Stomach (tissue), 9 donors: Measurements from ENCODE around the gene HOXD4. TPM values are rescaled to one million over a fixed set of nuclear protein-coding genes. Genes with fewer than 3 reads are reported as not detected.
A peak's percentile ranks its signal among the peaks of the same experiment; 100 is the strongest.

Experiments
- DNase-seq, 2 donors: peaks; one replicate each; pipeline versions ENCODE4 v3.0.0 to v3.0.0-alpha.2; 2013 to 2019
- H3K27ac ChIP-seq, 5 donors: fragments of 200-600 bp in 4 of 5; sonication (generic) in 4 of 5; one replicate each; pipeline ENCODE4 v1.5.1; 2013 to 2019; ENCODE audit warnings: mild to moderate bottlenecking in 1 of 5, moderate library complexity in 1 of 5
- H3K27me3 ChIP-seq, 3 donors: fragments of 200-600 bp; sonication (generic); one replicate each; pipeline ENCODE4 v1.5.1; 2017 to 2019; ENCODE audit warnings: mixed run types in 1 of 3
- H3K36me3 ChIP-seq, 4 donors: fragments of 200-600 bp; sonication (generic); 1 replicate in 3 of 4; 2 replicates in 1 of 4; pipeline ENCODE4 v1.5.1; 2016 to 2019
- H3K4me1 ChIP-seq, 4 donors: fragments of 200-600 bp; sonication (generic); one replicate each; pipeline ENCODE4 v1.5.1; 2016 to 2019
- H3K4me3 ChIP-seq, 4 donors: fragments of 200-600 bp; sonication (generic) in 3 of 4; one replicate each; pipeline ENCODE4 v1.5.1; 2016 to 2019; ENCODE audit warnings: mild to moderate bottlenecking in 1 of 4
- H3K9me3 ChIP-seq, 4 donors: fragments of 200-600 bp; sonication (generic); one replicate each; pipeline ENCODE4 v1.5.1; 2016 to 2019
- EP300 ChIP-seq: sonication (generic); formaldehyde crosslinking; IDR thresholded peaks from one replicate; pipeline ENCODE4 v1.6.1; 2017; ENCODE audit warnings: antibody characterized with exemption
- POLR2A ChIP-seq, 4 donors: fragments of 450-650 bp; IDR thresholded peaks; one replicate each; pipeline ENCODE4 v1.6.1; 2016; ENCODE audit warnings: antibody characterized with exemption in 4 of 4, control low read depth in 2 of 4, mild to moderate bottlenecking in 1 of 4, moderate library complexity in 1 of 4
- POLR2AphosphoS5 ChIP-seq, 3 donors: sonication (generic); formaldehyde crosslinking; IDR thresholded peaks; one replicate each; pipeline ENCODE4 v1.6.1; 2016; ENCODE audit warnings: antibody characterized with exemption in 3 of 3
- WGBS, 5 donors: extraction: QIAGEN DNeasy Blood & Tissue Kit in 3 of 5; methylation state at CpG; one replicate each; pipeline versions ENCODE4 v1.1.5 to v1.1.7; 2013 to 2018; 5-methylcytosine and 5-hydroxymethylcytosine counted together
- intact Hi-C: fragments of 100-400 bp; cut with DNase I; formaldehyde crosslinking; loops from one replicate; pipeline ENCODE4 v1.15.1; 2023; ENCODE audit warnings: low total_unique reads
- polyA plus RNA-seq, 3 donors: library from polyadenylated mRNA; stranded (reverse); fragments of 200-250 nt; gene quantifications; one replicate each; pipeline ENCODE4 v1.2.3, GENCODE V29; 2013
- total RNA-seq, 5 donors: library from RNA; depleted of rRNA; stranded (reverse); fragments of >200 nt; gene quantifications; one replicate each; pipeline versions ENCODE4 v1.1.0 to v1.2.3, GENCODE V29; 2014 to 2016
- TF ChIP-seq, protein P1 (sequence below), 7 experiments: fragments of 450-650 bp in 4 of 7; fragments of 200-600 bp in 3 of 7; sonication (generic) in 3 of 7; IDR thresholded peaks; one replicate each; pipeline ENCODE4 v1.5.1; 2016 to 2019; ENCODE audit warnings: antibody characterized with exemption in 7 of 7, control low read depth in 2 of 7, mild to moderate bottlenecking in 1 of 7
- donor health status: healthy with polysubstance abuse.
- donor health status: Bipolar disorder and iron deficiency.
- donor health status: healthy.

Gene HOXD4
- total and polyA plus RNA-seq, 8 donors, result 0.25 to 9.6 (median 1.6) TPM; not detected in 4

DNA sequence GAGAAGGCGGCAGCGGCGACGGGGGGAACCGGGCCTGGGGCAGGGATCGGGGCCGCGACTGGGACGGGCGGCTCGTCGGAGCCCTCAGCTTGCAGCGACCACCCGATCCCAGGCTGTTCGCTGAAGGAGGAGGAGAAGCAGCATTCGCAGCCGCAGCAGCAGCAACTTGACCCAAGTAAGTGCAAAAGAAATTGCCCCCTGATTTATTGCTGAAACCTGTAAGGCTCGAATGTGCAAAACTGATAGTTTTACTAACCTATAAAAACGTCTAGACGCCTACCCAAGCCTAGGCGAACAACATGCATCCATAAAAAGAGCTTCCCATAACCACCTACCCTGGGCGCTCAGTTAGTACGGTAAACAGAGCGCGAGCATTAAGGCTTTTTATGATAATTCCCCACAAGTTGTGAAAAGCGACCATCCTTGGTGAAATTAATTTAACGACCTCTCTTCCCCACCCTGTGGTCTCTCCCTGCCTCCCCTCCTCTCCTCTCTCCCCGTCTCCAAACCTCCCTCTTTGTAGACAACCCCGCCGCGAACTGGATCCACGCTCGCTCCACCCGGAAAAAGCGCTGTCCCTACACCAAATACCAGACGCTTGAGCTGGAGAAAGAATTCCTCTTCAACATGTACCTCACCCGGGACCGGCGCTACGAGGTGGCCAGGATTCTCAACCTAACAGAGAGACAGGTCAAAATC, 27.8 kb upstream of the HOXD4 start:
- TF ChIP-seq, protein P1, sequence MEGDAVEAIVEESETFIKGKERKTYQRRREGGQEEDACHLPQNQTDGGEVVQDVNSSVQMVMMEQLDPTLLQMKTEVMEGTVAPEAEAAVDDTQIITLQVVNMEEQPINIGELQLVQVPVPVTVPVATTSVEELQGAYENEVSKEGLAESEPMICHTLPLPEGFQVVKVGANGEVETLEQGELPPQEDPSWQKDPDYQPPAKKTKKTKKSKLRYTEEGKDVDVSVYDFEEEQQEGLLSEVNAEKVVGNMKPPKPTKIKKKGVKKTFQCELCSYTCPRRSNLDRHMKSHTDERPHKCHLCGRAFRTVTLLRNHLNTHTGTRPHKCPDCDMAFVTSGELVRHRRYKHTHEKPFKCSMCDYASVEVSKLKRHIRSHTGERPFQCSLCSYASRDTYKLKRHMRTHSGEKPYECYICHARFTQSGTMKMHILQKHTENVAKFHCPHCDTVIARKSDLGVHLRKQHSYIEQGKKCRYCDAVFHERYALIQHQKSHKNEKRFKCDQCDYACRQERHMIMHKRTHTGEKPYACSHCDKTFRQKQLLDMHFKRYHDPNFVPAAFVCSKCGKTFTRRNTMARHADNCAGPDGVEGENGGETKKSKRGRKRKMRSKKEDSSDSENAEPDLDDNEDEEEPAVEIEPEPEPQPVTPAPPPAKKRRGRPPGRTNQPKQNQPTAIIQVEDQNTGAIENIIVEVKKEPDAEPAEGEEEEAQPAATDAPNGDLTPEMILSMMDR (IDR thresholded peaks at IDR 0.05), result no peak
- TF ChIP-seq POLR2AphosphoS5 (IDR thresholded peaks at IDR 0.05) (no peak), EP300 (no peak), POLR2A (IDR thresholded peaks at IDR 0.05) (no peak)
- DNase-seq, result no peak
- H3K27me3 ChIP-seq, result peaks cover 45 to 100% (median 90%) of the 10 kb centered on the region in 3 donors
- intact Hi-C loops, result loop anchor here (10.0 kb wide), 1 partner anchor 531 kb away; no protein-coding TSS in a partner anchor
- peak overlapping the region; percentile 38 to 47 (median 40) for H3K4me3 ChIP-seq
- no peaks in the 10 kb centered on the region for H3K36me3 ChIP-seq
- peaks cover 11 to 38% (median 26%) of the 10 kb centered on the region in 4 donors for H3K4me1 ChIP-seq
- peaks cover 0 to 23% (median 0%) of the 10 kb centered on the region in 4 donors for H3K9me3 ChIP-seq
- 5 to 8% (median 7%) methylated on average over 39 to 40 of the region's 40 CpGs for WGBS, 5 donors
- H3K27ac ChIP-seq, result peak overlapping the region in 1 of 5 donors; percentile 57

DNA sequence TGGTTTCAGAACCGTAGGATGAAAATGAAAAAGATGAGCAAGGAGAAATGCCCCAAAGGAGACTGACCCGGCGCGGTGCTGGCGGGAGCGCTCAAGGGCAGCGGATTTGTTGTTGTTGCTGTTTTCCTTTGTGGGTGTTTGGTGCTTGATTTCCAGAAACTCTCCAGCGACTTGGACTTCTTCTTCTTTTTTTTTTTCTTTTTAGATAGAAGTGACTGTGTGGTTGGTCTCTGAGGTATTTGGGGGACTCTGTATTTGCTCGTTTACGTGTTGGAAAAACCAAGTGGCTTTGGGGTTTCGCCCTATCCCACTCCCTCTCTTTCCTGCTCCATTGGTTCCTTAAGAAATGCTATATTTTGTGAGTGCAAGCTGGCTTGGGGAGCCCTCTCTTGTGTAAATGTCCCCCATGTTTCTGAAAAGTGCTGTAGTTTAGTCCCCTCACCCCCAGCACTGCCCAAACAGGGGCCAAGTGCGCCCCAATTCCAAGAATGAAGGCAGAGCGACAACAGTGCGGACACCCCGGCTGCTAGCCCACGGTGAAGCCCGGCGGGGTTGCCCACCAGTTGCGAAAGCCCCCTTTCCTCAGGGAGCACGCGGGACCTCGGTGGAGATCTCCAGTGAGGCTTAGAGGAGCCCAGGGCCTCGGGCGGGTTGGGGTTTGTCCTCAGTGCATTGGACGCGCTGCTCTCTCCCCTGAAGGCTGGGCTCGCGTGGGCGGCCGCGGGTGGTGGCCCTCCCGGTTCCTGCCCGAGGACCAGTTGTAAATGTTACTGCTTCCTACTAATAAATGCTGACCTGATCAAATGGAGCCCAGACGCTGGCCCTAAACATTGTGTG, 27.0 kb upstream of the HOXD4 start:
- Histone ChIP-seq H3K9me3 (peaks cover 0 to 31% (median 0%) of the 10 kb centered on the region in 4 donors), H3K4me3 (no peak overlapping the region), H3K4me1 (peaks cover 15 to 45% (median 32%) of the 10 kb centered on the region in 4 donors), H3K27me3 (peaks cover 51 to 100% (median 92%) of the 10 kb centered on the region in 3 donors), H3K27ac (no peak overlapping the region), H3K36me3 (no peaks in the 10 kb centered on the region)
- no peak for DNase-seq
- no peak for TF ChIP-seq POLR2AphosphoS5 (IDR thresholded peaks at IDR 0.05)
- TF ChIP-seq POLR2A (IDR thresholded peaks at IDR 0.05), result no peak
- TF ChIP-seq, protein P1 (IDR thresholded peaks at IDR 0.05), result no peak
- no peak for TF ChIP-seq EP300
- WGBS, 5 donors, result 11 to 27% (median 14%) methylated on average over 22 to 34 of the region's 34 CpGs
- intact Hi-C loops, result loop anchor here (10.0 kb wide), 1 partner anchor 530 kb away; no protein-coding TSS in a partner anchor

GRCh38 chr2:176124947-176125771, 26.2 kb upstream of the HOXD4 start:
- Histone ChIP-seq H3K36me3 (no peaks in the 10 kb centered on the region), H3K9me3 (peaks cover 0 to 37% (median 0%) of the 10 kb centered on the region in 4 donors), H3K4me3 (no peak overlapping the region), H3K27me3 (peaks cover 55 to 100% (median 93%) of the 10 kb centered on the region in 3 donors), H3K4me1 (peaks cover 23 to 52% (median 37%) of the 10 kb centered on the region in 4 donors), H3K27ac (no peak overlapping the region)
- no peak for TF ChIP-seq POLR2A (IDR thresholded peaks at IDR 0.05)
- TF ChIP-seq POLR2AphosphoS5 (IDR thresholded peaks at IDR 0.05), result no peak
- no peak for TF ChIP-seq EP300
- WGBS, 5 donors, result 14 to 28% (median 18%) methylated on average over 5 to 9 of the region's 9 CpGs
- intact Hi-C loops, result loop anchor here (5.0 to 10.0 kb wide), 2 partner anchors 530 to 1022 kb away; no protein-coding TSS in a partner anchor
- no peak for DNase-seq

DNA sequence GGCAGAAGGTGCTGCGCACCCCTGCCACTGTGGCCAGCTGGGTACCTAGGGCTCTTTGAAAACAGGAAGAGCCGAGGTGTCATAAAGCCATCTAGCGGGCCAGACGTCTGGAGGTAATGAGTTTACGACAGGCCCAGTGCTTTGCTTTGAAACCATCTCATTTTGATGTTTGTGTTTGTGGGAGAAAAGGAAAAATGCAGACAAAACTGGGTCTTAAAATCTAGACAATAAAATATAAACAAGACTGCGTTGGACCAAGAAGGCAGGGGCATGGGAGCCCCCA, 25.6 kb upstream of the HOXD4 start:
- Histone ChIP-seq H3K4me1 (peaks cover 28 to 57% (median 42%) of the 10 kb centered on the region in 4 donors), H3K4me3 (no peak overlapping the region), H3K27me3 (peaks cover 54 to 100% (median 93%) of the 10 kb centered on the region in 3 donors), H3K36me3 (no peaks in the 10 kb centered on the region), H3K9me3 (peaks cover 0 to 42% (median 0%) of the 10 kb centered on the region in 4 donors), H3K27ac (no peak overlapping the region)
- TF ChIP-seq, protein P1 (IDR thresholded peaks at IDR 0.05), result no peak
- no peak for TF ChIP-seq POLR2AphosphoS5 (IDR thresholded peaks at IDR 0.05)
- TF ChIP-seq POLR2A (IDR thresholded peaks at IDR 0.05), result no peak
- TF ChIP-seq EP300, result no peak
- 13 to 24% (median 15%) methylated on average over 6 of the region's 6 CpGs for WGBS, 5 donors
- intact Hi-C loops, result loop anchor here (5.0 to 10.0 kb wide), 2 partner anchors 529 to 1022 kb away; no protein-coding TSS in a partner anchor
- no peak for DNase-seq
